MM.1S (cell line): ENCODE results near the gene UBTD1.
"Not testable (repeated sequence)": the region's sequence is repeated elsewhere in the genome, so short reads cannot be mapped to it uniquely, and the experiment has no call there.

ENCODE experiments used
- DNase-seq: peaks from one replicate; pipeline ENCODE4 v3.0.0-alpha.2; 2015
- H2AFZ ChIP-seq: fragments of 300-600 bp; sonication (generic); 2 replicates; pipeline ENCODE4 v1.6.0; 2016; ENCODE audit warnings: antibody characterized with exemption, low read length
- H3F3A ChIP-seq: fragments of 300-600 bp; sonication (generic); 2 replicates; pipeline ENCODE4 v1.6.1; 2016; ENCODE audit warnings: mild to moderate bottlenecking, antibody characterized with exemption, low read length, moderate library complexity, mixed read lengths; ENCODE audit not compliant: insufficient read depth
- H3K27ac ChIP-seq: fragments of 300-600 bp; sonication (generic); 2 replicates; pipeline ENCODE4 v1.5.1; 2016; ENCODE audit warnings: mild to moderate bottlenecking, low read length
- H3K27me3 ChIP-seq: fragments of 300-600 bp; sonication (generic); replicated peaks from 2 replicates; pipeline ENCODE4 v1.6.0; 2016; ENCODE audit warnings: low read length; ENCODE audit not compliant: insufficient read depth
- H3K36me3 ChIP-seq: fragments of 300-600 bp; sonication (generic); replicated peaks from 2 replicates; pipeline ENCODE4 v1.6.1; 2016; ENCODE audit warnings: mild to moderate bottlenecking, low read length, mixed read lengths; ENCODE audit not compliant: insufficient read depth
- H3K4me1 ChIP-seq: fragments of 300-600 bp; sonication (generic); 2 replicates; pipeline ENCODE4 v1.6.1; 2016; ENCODE audit warnings: low read length, mixed read lengths
- H3K4me2 ChIP-seq: fragments of 300-600 bp; sonication (generic); 2 replicates; pipeline ENCODE4 v1.6.0; 2016; ENCODE audit warnings: low read depth, low read length
- H3K4me3 ChIP-seq: fragments of 300-600 bp; sonication (generic); 2 replicates; pipeline ENCODE4 v1.5.1; 2016; ENCODE audit warnings: low read length, mixed read lengths
- H3K79me2 ChIP-seq: fragments of 300-600 bp; sonication (generic); 2 replicates; pipeline ENCODE4 v1.6.1; 2016; ENCODE audit warnings: mixed run types, low read length, mixed read lengths
- H3K9ac ChIP-seq: fragments of 300-600 bp; sonication (generic); 2 replicates; pipeline ENCODE4 v1.6.1; 2016; ENCODE audit warnings: low read length, mixed read lengths
- H3K9me2 ChIP-seq: fragments of 300-600 bp; sonication (generic); replicated peaks from 2 replicates; pipeline ENCODE4 v1.6.1; 2016; ENCODE audit warnings: mild to moderate bottlenecking, low read length, mixed read lengths; ENCODE audit not compliant: insufficient read depth
- H3K9me3 ChIP-seq: fragments of 300-600 bp; sonication (generic); replicated peaks from 2 replicates; pipeline ENCODE4 v1.6.1; 2016; ENCODE audit warnings: mild to moderate bottlenecking, low read length, mixed read lengths; ENCODE audit not compliant: insufficient read depth
- H4K20me1 ChIP-seq: fragments of 300-600 bp; sonication (generic); 2 replicates; pipeline ENCODE4 v1.6.1; 2016; ENCODE audit warnings: mild to moderate bottlenecking, low read length, moderate library complexity, mixed read lengths; ENCODE audit not compliant: insufficient read depth
- EZH2 ChIP-seq: fragments of 300-600 bp; sonication (generic); optimal IDR thresholded peaks from 2 replicates; pipeline ENCODE3; 2017; ENCODE audit warnings: low read depth, mild to moderate bottlenecking, antibody characterized with exemption, low read length, mixed read lengths
- EZH2phosphoT487 ChIP-seq: fragments of 300-600 bp; sonication (generic); IDR thresholded peaks from 2 replicates; pipeline ENCODE4 v1.6.1; 2018; ENCODE audit warnings: antibody characterized with exemption, low read length
- TF ChIP-seq, protein P1 (sequence below): fragments of 300-600 bp; sonication (generic); IDR thresholded peaks from 2 replicates; pipeline ENCODE4 v1.5.1; 2016; ENCODE audit warnings: antibody characterized with exemption, low read length, mixed read lengths

The UBTD1 gene

DNA sequence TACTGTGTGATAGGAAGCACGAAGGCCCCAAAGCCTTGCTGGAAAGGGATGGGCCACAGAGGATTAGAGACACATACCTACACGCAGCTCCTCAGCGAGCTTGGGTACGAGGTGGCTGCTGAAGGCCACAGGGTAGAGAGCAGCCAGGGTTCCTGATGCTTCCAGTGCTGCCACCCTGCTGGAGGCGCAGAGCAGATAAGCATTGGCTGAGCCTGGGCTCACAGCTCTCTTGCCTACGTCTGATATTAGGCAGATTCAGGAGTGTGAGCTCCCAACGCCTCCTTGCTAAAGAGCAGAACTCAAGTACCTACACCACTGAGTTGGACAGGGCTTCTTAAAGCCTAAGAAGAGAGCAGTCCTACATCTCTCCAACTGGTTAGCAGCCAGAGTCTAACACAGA, 32.7 kb upstream of the UBTD1 start:
- H2AFZ ChIP-seq, result no peak overlapping the region
- H3K4me1 ChIP-seq, result peaks cover 38% of the 10 kb centered on the region
- no peak overlapping the region for H3K4me3 ChIP-seq
- 0 out of 2 replicates have a peak, but pooled peaks cover 7% of the 10 kb centered on the region for H3K79me2 ChIP-seq
- TF ChIP-seq, protein P1, sequence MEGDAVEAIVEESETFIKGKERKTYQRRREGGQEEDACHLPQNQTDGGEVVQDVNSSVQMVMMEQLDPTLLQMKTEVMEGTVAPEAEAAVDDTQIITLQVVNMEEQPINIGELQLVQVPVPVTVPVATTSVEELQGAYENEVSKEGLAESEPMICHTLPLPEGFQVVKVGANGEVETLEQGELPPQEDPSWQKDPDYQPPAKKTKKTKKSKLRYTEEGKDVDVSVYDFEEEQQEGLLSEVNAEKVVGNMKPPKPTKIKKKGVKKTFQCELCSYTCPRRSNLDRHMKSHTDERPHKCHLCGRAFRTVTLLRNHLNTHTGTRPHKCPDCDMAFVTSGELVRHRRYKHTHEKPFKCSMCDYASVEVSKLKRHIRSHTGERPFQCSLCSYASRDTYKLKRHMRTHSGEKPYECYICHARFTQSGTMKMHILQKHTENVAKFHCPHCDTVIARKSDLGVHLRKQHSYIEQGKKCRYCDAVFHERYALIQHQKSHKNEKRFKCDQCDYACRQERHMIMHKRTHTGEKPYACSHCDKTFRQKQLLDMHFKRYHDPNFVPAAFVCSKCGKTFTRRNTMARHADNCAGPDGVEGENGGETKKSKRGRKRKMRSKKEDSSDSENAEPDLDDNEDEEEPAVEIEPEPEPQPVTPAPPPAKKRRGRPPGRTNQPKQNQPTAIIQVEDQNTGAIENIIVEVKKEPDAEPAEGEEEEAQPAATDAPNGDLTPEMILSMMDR, result no peak
- TF ChIP-seq EZH2phosphoT487 (no peak), EZH2 (no peak)
- no peaks in the 10 kb centered on the region for H3K27me3 ChIP-seq
- DNase-seq, result no peak
- no peaks in the 10 kb centered on the region for H3K9me2 ChIP-seq
- H3K9me3 ChIP-seq, result no peaks in the 10 kb centered on the region
- no peak overlapping the region for H3K4me2 ChIP-seq
- 0 out of 2 replicates have a peak, but pooled peaks cover 19% of the 10 kb centered on the region for H3K36me3 ChIP-seq
- H3F3A ChIP-seq, result peaks cover 41% of the 10 kb centered on the region
- no peak overlapping the region for H3K27ac ChIP-seq
- H4K20me1 ChIP-seq, result no peaks in the 10 kb centered on the region; the same call in 1 of the 2 replicates
- no peak overlapping the region for H3K9ac ChIP-seq

- Histone ChIP-seq H3F3A (peaks cover 41% of the 10 kb centered on the region), H2AFZ (no peak overlapping the region), H3K4me2 (no peak overlapping the region), H3K36me3 (0 out of 2 replicates have a peak, but pooled peaks cover 17% of the 10 kb centered on the region), H3K9ac (no peak overlapping the region), H3K27ac (no peak overlapping the region), H3K4me1 (peaks cover 38% of the 10 kb centered on the region), H3K9me3 (no peaks in the 10 kb centered on the region), H3K9me2 (no peaks in the 10 kb centered on the region), H3K79me2 (0 out of 2 replicates have a peak, but pooled peaks cover 7% of the 10 kb centered on the region), H3K27me3 (no peaks in the 10 kb centered on the region), H3K4me3 (no peak overlapping the region), H4K20me1 (no peaks in the 10 kb centered on the region; the same call in 1 of the 2 replicates)
- TF ChIP-seq EZH2phosphoT487 (no peak), EZH2 (no peak)
- TF ChIP-seq, protein P1, result no peak
- no peak for DNase-seq
Measured at GRCh38 chr10:97466755-97467154, 32.0 kb upstream of the UBTD1 start.

GRCh38 chr10:97468162-97468561, 30.6 kb upstream of the UBTD1 start:
- Histone ChIP-seq H3K9me2 (no peaks in the 10 kb centered on the region), H3K9me3 (no peaks in the 10 kb centered on the region), H3K4me3 (no peak overlapping the region), H3K36me3 (0 out of 2 replicates have a peak, but pooled peaks cover 13% of the 10 kb centered on the region), H3K4me2 (no peak overlapping the region), H3K9ac (no peak overlapping the region), H4K20me1 (no peaks in the 10 kb centered on the region; the same call in 1 of the 2 replicates), H3K27ac (peak overlapping the region; percentile 75; the same call in 1 of the 2 replicates), H3F3A (peaks cover 41% of the 10 kb centered on the region), H2AFZ (no peak overlapping the region), H3K27me3 (no peaks in the 10 kb centered on the region), H3K79me2 (0 out of 2 replicates have a peak, but pooled peaks cover 7% of the 10 kb centered on the region), H3K4me1 (peaks cover 38% of the 10 kb centered on the region)
- DNase-seq, result peak; percentile 96
- no peak for TF ChIP-seq EZH2phosphoT487
- TF ChIP-seq, protein P1, result no peak
- no peak for TF ChIP-seq EZH2

- H3K27ac ChIP-seq, result peak overlapping the region; percentile 75; the same call in 1 of the 2 replicates
- H2AFZ ChIP-seq, H4K20me1 ChIP-seq, H3K79me2 ChIP-seq, H3K9me3 ChIP-seq, H3K4me2 ChIP-seq, H3K27me3 ChIP-seq, DNase-seq, H3K9me2 ChIP-seq, H3K9ac ChIP-seq, H3K4me3 ChIP-seq: not testable (repeated sequence)
- peaks cover 36% of the 10 kb centered on the region for H3F3A ChIP-seq
- H3K4me1 ChIP-seq, result peaks cover 36% of the 10 kb centered on the region
- 0 out of 2 replicates have a peak, but pooled peaks cover 13% of the 10 kb centered on the region for H3K36me3 ChIP-seq
Measured at GRCh38 chr10:97468781-97469180, 29.9 kb upstream of the UBTD1 start.
